CD4-positive, alpha-beta T cell (primary cell): ENCODE measurements around the gene NAV2. TPM values are rescaled to one million over a fixed set of nuclear protein-coding genes. Genes with fewer than 3 reads are reported as not detected.

Experiments
- ATAC-seq: fragments of 200-7000 bp; cut with Tn5 transposase; one replicate; pipeline ENCODE4 v1.10.0; 2022; ENCODE audit warnings: mild to moderate bottlenecking; ENCODE audit not compliant: poor library complexity
- CTCF ChIA-PET: fragments of 350-600 bp; sonication (Branson Sonifier 250); formaldehyde crosslinking; loops from one replicate; lab custom pipeline; 2021; ENCODE audit warnings: antibody characterized with exemption, inconsistent platforms; lab: Charles Lee
- POLR2A ChIA-PET: fragments of 350-600 bp; sonication (Branson Sonifier 250); formaldehyde crosslinking; loops from one replicate; lab custom pipeline; 2021; ENCODE audit warnings: antibody characterized with exemption, inconsistent platforms; lab: Charles Lee
- DNase-seq, 14 experiments: peaks; one replicate each; pipeline ENCODE4 v3.0.0-alpha.2; 2013 to 2020; ENCODE audit warnings: mixed read lengths in 2 of 14
- H3K27ac ChIP-seq, 2 donors: one replicate each; pipeline versions ENCODE4 v1.5.1 to v1.7.0; 2013; ENCODE audit warnings: low read length in 2 of 2, low read depth in 1 of 2, mild to moderate bottlenecking in 1 of 2
- H3K27me3 ChIP-seq, 2 experiments: 1 replicate in 1 of 2; 2 replicates in 1 of 2; pipeline versions ENCODE4 v1.6.1 to v1.7.0; 2013; ENCODE audit warnings: low read length in 2 of 2, control low read depth in 1 of 2, mild to moderate bottlenecking in 1 of 2, moderate library complexity in 1 of 2; ENCODE audit not compliant: insufficient read depth in 2 of 2, control insufficient read depth in 1 of 2
- H3K36me3 ChIP-seq: one replicate; pipeline ENCODE4 v1.6.1; 2013; ENCODE audit warnings: low read length, control low read depth; ENCODE audit not compliant: insufficient read depth
- H3K4me1 ChIP-seq: one replicate; pipeline ENCODE4 v1.6.1; 2013; ENCODE audit warnings: low read length, control low read depth; ENCODE audit not compliant: insufficient read depth
- H3K4me3 ChIP-seq: one replicate; pipeline ENCODE4 v1.5.1; 2013; ENCODE audit warnings: mild to moderate bottlenecking, low read length, moderate library complexity
- H3K9me3 ChIP-seq, 2 experiments: 1 replicate in 1 of 2; 2 replicates in 1 of 2; pipeline versions ENCODE4 v1.6.1 to v1.7.0; 2013; ENCODE audit warnings: low read length in 2 of 2, mild to moderate bottlenecking in 2 of 2, control low read depth in 1 of 2, moderate library complexity in 1 of 2; ENCODE audit not compliant: control insufficient read depth in 1 of 2, insufficient read depth in 1 of 2
- H3K27ac Mint-ChIP-seq: one replicate; pipeline ENCODE4 v1.8.0; 2020; ENCODE audit warnings: mixed read lengths
- H3K27me3 Mint-ChIP-seq: one replicate; pipeline ENCODE4 v1.8.0; 2021; ENCODE audit warnings: mixed read lengths
- H3K36me3 Mint-ChIP-seq: one replicate; pipeline ENCODE4 v1.8.0; 2021; ENCODE audit warnings: low read depth, mixed read lengths
- H3K4me1 Mint-ChIP-seq: one replicate; pipeline ENCODE4 v1.8.0; 2021; ENCODE audit warnings: low read depth, mixed read lengths
- H3K4me3 Mint-ChIP-seq: one replicate; pipeline ENCODE4 v1.8.0; 2020; ENCODE audit warnings: mild to moderate bottlenecking, mixed read lengths
- H3K9me3 Mint-ChIP-seq: one replicate; pipeline ENCODE4 v1.8.0; 2020; ENCODE audit warnings: mixed read lengths
- CTCF ChIP-seq: fragments of 200-600 bp; IDR thresholded peaks from one replicate; pipeline ENCODE4 v1.8.0; 2022; ENCODE audit warnings: antibody characterized with exemption, mild to moderate bottlenecking
- intact Hi-C, 2 experiments: fragments of 100-400 bp; cut with DNase I in 1 of 2; cut with micrococcal nuclease in 1 of 2; formaldehyde crosslinking; loops; one replicate each; pipeline versions ENCODE4 v1.15.1 to v1.9.0; 2023 to 2025; cut with DNase I, micrococcal nuclease
- total RNA-seq, 174 experiments: library from RNA in 2 of 174; stranded (reverse) in 2 of 174; gene quantifications; one replicate each; pipeline ENCODE4 v1.2.3 and lab custom pipeline; 2021 to 2026

NAV2 gene
- total RNA-seq, 2 experiments from 2014 or later, result 0.55 to 0.64 TPM

GRCh38 chr11:19696073-19696472 is 16.6 kb upstream of the NAV2 start:
- no peak overlapping the region for H3K4me3 ChIP-seq
- ChIA-PET POLR2A (no interaction called here), CTCF (no interaction called here)
- no peak overlapping the region for H3K4me3 Mint-ChIP-seq
- no peaks in the 10 kb centered on the region for H3K27me3 ChIP-seq
- no peaks in the 10 kb centered on the region for H3K4me1 ChIP-seq
- no peak for ATAC-seq
- no peaks in the 10 kb centered on the region for H3K9me3 ChIP-seq
- TF ChIP-seq CTCF, result no peak
- DNase-seq, result no peak
- H3K9me3 Mint-ChIP-seq, result no peaks in the 10 kb centered on the region
- H3K27ac ChIP-seq, result no peak overlapping the region
- H3K4me1 Mint-ChIP-seq, result no peaks in the 10 kb centered on the region
- peaks cover 25% of the 10 kb centered on the region for H3K27me3 Mint-ChIP-seq
- H3K36me3 Mint-ChIP-seq, result no peaks in the 10 kb centered on the region
- intact Hi-C loops, result loop anchor here in 1 of 2 experiments (5.0 kb wide), 1 partner anchor 36 kb away; no protein-coding TSS in a partner anchor
- no peak overlapping the region for H3K27ac Mint-ChIP-seq
- H3K36me3 ChIP-seq, result no peaks in the 10 kb centered on the region

DNA sequence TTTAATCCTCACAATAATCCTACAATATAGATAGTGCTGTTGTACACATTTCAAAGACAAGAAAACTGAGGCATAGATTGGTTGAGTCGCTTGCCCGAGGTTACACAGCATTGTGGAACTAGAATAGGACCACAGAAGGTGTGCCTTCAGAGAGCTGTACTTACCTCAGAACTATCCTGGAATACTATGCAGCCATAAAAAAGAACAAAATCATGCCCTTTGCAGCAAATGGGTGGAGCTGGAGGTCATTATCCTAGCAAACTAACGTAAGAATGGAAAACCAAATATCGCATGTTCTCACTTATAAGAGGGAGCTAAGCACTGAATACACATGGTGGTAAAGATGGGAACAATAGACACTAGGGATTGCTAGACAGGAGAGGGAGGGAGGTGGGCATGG is 15.7 kb upstream of the NAV2 start:
- POLR2A ChIA-PET, result no interaction called here
- Histone ChIP-seq H3K4me3 (no peak overlapping the region), H3K36me3 (no peaks in the 10 kb centered on the region), H3K9me3 (no peaks in the 10 kb centered on the region), H3K27me3 (no peaks in the 10 kb centered on the region), H3K27ac (no peak overlapping the region), H3K4me1 (no peaks in the 10 kb centered on the region)
- H3K9me3 Mint-ChIP-seq, result no peaks in the 10 kb centered on the region
- H3K27me3 Mint-ChIP-seq, result peaks cover 25% of the 10 kb centered on the region
- TF ChIP-seq CTCF, result no peak
- CTCF ChIA-PET, result no interaction called here
- no peak overlapping the region for H3K4me3 Mint-ChIP-seq
- no peaks in the 10 kb centered on the region for H3K4me1 Mint-ChIP-seq
- intact Hi-C loops, result loop anchor here in 1 of 2 experiments (5.0 kb wide), 1 partner anchor 35 kb away; no protein-coding TSS in a partner anchor
- DNase-seq, result no peak
- ATAC-seq, result no peak
- no peaks in the 10 kb centered on the region for H3K36me3 Mint-ChIP-seq
- no peak overlapping the region for H3K27ac Mint-ChIP-seq

GRCh38 chr11:19697721-19698121 is 14.9 kb upstream of the NAV2 start:
- Histone ChIP-seq H3K4me1 (no peaks in the 10 kb centered on the region), H3K27me3 (no peaks in the 10 kb centered on the region), H3K27ac (no peak overlapping the region), H3K4me3 (no peak overlapping the region), H3K36me3 (no peaks in the 10 kb centered on the region), H3K9me3 (no peaks in the 10 kb centered on the region)
- ATAC-seq (no peak), DNase-seq (no peak)
- Mint-ChIP-seq H3K27ac (no peak overlapping the region), H3K4me1 (no peaks in the 10 kb centered on the region), H3K4me3 (no peak overlapping the region), H3K36me3 (no peaks in the 10 kb centered on the region), H3K9me3 (no peaks in the 10 kb centered on the region), H3K27me3 (peaks cover 25% of the 10 kb centered on the region)
- no peak for TF ChIP-seq CTCF
- ChIA-PET CTCF (no interaction called here), POLR2A (no interaction called here)
- intact Hi-C loops, result loop anchor here in 1 of 2 experiments (5.0 kb wide), 1 partner anchor 35 kb away; no protein-coding TSS in a partner anchor
